Globus pallidus (tissue), 1 donor: ENCODE results near the gene BRF1.
A peak's percentile ranks its signal among the peaks of the same experiment; 100 is the strongest.

ENCODE experiments used
- DNase-seq: peaks from one replicate; pipeline ENCODE4 v3.0.0-alpha.2; 2015; ENCODE audit warnings: low spot score

BRF1 gene

DNA sequence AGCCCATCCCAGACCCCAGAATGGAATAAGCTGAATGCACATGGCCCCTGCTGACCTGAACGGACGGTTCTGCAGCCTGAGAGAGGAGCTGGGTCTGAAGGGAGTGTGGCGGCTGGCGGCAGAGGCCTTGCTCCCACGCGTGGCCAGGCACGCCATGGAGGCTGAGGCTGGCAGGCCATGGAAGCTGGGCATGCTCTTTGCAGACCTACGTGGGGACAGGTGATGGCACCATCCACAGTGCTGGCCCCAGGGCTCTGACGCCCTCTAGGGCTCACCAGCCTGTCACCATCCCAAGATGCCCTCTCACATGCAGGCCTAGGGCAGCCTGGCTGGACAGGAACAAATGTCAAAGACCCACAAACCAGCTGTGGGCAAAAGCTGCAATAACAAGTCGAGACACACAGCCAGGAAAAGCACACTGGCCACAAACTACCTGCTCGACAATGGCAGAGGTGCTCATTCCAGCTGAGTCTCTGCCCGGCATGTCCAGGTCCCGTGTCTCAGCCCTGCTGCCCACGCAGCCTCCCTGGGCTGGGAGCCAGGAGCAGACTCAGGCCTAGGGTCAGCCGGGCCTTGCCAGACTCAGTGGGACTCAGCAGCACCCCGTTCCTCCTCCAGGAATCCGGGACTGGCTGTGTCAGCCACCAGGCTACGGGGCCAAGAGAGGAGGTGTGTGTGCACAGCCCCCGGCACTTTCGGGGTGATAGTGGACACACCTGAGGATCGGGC is 32.8 kb downstream of the BRF1 start:
- DNase-seq = no peak

DNA sequence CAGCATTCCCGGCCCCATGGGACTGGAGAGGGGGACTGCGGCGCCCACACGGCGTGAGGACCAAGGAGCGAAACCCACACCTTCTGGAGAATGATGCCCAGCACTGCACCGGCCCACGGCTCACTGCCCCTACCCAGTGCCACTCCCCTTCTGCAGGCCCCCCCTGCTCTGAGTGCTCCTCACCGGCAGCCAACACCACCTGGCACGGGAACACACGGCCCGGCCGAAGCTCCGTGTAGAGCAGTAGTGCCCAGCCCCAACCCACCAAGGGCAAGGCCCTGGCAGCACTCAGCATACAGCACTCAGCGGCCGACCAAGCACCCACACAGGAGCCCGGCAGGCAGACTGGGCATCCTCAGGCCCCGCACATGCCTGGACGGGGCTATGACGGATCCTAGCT is 39.0 kb downstream of the BRF1 start:
- DNase-seq = no peak

DNA sequence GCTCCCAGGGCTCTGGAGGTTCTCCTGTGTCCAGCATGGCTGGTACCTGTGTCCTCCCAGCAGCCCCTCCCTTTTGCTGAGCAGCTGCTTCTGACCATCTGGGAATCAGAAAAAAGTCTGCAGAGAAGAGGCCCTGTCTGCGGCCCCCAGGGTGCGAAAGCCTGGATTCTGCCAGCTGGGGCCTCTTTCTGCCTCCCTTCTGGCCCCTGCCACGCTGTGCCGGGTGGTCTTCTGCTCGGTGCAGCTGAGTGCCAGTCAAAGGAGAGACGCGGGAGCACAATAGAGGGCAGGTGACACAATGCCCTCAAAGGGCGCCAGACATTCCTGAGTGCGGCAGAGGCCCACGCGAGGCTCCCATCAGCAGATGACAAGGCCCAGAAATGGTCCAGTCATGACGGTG is 39.8 kb downstream of the BRF1 start:
- DNase-seq = no peak

DNA sequence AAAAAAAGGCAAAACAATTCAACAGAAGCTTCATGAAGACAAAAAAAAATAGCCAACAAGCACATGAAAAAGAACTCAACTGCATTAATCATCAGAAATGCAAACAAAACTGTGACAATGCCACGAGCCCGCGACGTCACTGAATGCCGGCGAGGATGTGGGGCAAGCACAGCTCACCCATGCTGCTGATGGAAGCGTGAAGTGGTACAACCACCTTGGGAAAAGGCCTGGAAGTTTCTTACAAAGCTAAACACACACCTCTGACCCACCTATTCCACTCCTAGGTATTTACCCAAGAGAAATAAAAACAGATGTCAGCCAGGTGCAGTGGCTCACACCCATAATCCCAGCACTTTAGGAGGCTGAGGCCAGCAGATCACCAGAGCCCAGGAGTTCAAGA is 42.0 kb downstream of the BRF1 start:
- no peak for DNase-seq

DNA sequence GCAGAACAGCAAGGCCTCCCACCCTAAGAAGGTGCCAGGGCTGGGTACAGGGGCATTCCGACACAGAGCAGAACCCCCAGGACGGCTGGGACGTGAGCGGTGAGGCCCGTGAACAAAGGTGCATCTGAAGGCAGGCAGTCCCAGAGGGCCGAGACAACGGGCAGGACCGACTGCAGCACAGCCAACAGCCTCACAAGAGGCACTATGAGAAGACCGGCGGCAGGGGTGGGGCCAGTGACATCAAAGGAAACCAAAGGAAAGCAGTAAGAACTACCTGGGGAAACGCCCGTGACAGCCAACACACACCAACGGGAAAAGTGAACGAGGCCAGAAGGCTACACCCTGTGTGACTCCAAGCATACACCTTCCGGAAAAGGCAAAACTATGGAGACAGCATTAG is 43.3 kb downstream of the BRF1 start:
- DNase-seq = no peak

DNA sequence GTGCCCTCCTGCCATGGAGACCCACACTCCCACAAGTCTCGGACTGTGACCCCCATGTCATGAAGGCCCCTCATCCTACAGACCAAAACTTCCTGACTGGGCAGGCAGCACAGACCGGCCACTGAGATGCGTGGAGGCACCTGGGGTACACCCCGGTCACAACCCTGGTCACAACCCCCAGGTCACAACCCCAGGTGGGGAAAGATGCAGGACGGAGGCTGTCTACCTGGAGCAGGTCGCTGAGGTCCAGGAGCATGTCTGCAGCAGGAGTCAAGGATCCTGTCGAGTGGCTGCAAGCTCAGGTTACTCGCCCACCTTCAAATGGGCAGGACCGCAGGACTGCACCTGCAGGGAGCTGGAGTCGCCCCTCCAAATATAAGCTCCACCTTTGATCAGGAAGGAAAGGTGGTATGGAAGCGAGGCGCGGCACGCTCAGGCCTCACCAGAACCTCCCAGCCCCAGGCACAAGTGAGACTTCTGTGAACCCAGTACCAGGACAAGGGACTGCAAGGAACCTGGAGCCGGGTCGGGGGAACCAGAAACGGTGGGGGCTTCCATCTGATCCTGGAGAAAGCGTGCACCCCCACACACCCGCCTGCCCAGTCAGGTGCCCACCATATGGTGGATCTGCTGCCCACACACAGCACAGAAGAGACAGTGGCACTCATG is 44.4 kb downstream of the BRF1 start:
- no peak for DNase-seq

DNA sequence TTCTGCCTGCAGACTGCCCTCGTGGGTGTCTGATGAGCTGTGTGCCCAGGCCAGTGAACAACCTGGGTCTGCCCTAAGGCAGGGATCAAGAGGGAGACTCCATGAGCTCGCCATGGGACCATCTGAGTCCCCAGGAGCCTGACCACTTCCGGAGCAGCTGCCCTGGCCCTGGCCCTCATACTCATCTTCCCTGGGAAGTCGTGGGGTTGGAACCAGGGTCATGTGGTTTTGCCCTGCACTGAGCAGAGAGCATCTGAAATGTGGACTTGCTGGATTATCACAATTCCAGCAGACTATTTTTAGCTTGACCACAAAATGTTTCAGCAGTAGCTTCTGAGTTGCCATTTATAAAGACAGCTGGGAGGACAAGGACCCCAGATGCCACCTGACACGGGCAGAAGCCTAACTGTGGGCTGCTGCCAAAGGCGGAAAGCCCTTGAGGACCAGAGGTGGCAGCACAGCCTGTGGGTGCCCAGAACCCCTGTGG is 45.7 kb downstream of the BRF1 start:
- no peak for DNase-seq

DNA sequence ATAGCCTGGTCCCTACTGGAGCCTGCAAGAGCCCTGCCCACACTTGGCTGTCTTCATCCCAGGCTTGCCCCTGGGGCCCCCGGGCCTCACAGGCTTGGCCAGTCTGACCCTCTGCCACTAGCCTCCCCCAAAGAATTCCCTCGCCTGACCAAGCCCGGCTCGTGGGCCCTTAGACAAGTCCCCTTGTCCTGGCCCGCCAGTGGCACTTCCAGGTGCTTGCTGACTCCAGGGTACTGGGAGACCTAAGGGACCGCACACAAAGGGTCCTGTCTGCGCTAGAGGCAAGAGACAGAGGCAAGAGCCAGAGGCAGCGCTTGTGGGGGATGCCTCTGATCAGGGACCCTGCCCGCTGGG is 47.5 kb downstream of the BRF1 start:
- no peak for DNase-seq

DNA sequence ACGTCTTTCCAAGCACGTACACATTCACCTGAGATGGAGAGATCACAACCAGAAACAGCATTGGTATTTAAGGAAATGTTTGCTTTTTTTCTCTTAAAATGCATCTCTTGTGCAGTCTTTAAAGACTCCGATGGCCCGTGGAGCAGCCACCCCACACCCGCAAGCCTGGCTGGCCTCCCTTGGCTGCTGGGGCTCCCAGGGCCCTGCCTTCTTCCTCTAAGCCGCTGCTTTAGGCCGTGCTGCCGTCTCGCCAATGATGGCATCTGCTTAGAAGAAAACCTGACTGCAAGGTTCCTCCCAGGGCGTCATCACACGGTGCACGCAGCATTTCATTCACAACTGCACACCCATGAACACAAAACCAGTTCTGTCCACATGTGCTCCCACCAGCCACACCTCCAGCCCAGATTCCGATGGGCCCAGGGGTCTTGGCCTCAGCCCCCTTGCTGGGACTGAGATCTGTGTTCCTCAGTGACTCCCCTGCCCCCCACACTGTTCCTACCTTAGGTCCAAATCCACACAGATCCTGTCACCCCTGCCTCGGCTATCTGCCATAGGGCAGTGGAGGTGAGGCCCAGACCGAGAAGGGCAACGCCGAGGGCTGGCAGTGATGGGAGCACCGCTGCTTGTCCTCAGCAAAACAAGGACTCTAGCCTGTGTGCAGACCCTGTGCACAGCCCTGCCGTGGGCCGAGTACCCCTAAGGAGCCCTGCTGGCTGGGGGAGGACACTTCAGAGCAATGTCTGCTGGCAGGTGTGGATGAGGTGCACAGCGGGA is 48.1 kb downstream of the BRF1 start:
- no peak for DNase-seq

DNA sequence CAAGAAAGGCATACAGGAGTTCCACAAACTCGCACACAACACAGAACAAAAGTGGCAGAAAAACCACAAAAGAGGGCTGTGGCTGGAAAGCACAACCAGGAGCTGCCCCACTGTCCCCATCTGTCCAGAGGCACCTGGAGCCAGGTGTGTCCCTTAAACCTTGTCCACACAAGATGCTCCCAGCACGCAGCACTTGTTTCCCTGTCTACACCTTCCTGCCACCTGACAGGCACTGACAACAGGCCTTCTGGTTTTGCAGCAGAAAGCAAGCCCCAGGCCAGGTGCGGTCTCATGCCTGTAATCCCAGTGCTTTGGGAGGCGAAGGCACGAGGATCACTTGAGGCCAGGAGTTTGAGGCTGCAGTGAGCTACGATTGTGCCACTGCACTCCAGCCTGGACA is 48.9 kb downstream of the BRF1 start:
- DNase-seq = no peak

DNA sequence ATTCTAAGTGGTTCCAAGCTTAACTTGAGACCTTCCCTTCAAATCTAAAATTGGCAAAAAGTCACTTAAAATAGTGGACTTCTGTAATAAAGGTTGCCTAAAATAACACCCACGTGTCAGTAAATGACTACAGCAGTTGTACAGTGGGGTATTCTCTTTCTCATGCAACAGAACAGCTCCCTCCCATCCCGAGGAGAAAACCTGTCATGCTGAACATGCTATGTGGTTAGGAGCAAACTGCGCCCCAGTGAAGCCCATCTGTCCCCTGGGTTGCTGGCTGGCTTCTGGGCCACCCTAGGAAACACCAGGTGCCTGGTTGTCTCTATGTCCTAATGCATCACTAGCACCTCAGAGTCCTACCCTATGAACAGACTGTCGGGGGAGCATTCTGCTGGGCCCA is 49.8 kb downstream of the BRF1 start:
- DNase-seq = no peak

DNA sequence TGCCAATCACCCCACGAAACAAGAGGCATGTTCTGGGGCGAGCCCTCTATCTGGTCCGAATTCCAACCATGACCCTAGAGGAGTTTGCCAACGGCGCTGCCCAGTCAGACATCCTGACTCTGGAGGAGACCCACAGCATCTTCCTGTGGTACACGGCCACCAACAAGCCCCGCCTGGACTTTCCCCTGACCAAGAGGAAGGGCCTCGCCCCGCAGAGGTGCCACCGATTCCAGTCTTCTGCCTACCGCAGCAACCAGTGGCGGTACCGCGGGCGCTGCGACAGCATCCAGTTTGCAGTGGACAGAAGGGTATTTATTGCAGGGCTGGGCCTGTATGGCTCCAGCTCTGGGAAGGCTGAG is 50.8 kb downstream of the BRF1 start:
- DNase-seq = no peak

DNA sequence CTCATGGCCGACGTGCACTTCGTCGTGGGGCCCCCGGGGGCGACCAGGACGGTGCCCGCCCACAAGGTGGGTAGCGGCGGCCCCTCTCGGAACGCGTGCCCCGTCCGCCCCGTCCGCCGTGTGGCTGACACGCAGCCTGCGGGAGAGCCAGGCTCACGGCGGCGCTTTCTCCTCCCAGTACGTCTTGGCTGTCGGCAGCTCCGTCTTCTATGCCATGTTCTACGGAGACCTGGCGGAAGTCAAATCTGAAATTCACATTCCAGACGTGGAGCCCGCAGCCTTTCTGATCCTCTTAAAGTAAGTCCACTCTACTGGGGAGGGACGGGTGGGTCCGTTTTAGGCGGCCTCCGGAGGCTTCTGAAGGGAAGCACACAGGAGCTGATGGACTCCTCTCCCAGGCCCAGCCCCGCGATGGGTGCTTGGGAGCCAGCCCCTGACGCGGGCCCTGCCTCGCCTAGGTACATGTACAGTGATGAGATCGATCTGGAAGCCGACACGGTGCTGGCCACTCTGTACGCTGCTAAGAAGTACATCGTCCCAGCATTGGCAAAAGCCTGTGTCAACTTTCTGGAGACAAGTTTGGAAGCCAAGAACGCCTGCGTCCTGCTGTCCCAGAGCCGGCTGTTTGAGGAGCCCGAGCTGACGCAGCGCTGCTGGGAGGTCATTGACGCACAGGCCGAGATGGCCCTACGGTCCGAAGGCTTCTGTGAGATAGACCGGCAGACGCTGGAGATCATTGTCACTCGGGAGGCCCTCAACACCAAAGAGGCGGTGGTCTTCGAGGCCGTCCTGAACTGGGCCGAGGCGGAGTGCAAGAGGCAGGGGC is 51.4 kb downstream of the BRF1 start:
- DNase-seq = no peak

DNA sequence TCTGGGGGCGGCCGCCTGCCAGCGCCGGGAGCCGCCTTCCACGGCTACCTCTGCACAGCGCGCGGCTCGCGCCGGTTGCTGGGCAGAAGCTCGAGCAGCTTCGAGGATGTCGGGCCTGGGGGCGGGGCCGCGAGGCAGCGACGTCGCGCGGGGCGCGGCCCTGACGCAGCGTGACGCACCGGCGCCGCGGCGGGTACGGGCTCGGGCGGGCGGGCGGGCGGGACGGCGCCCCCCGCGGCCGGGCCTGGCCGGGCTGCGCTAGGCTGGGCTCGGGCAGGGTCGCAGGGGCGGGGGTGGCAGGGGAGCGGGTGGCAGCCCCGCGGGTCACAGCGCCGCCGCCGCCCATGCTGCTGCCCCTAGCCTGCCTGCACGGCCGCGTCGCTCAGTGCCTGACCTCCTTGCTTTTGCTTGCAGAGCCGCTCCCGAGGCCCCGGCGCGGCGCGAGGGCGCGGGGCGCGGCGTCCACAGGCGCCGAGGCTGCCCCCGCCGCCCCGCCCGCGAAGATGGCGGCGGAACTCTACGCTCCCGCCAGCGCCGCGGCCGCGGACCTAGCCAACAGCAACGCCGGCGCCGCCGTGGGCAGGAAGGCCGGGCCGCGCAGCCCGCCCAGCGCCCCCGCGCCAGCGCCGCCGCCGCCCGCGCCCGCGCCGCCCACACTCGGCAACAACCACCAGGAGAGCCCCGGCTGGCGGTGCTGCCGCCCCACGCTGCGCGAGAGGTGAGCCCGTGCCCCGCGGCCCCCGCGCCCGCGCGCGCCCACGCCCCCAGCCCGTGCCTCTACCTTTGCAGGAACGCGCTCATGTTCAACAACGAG is 52.2 kb downstream of the BRF1 start, which contains the start of gene BTBD6:
TSS of gene BTBD6 (plus strand) at position 166 of the 814 bp plus-strand sequence. CDS start at position 345, 179 bp downstream.
- peak; percentile 81 for DNase-seq

DNA sequence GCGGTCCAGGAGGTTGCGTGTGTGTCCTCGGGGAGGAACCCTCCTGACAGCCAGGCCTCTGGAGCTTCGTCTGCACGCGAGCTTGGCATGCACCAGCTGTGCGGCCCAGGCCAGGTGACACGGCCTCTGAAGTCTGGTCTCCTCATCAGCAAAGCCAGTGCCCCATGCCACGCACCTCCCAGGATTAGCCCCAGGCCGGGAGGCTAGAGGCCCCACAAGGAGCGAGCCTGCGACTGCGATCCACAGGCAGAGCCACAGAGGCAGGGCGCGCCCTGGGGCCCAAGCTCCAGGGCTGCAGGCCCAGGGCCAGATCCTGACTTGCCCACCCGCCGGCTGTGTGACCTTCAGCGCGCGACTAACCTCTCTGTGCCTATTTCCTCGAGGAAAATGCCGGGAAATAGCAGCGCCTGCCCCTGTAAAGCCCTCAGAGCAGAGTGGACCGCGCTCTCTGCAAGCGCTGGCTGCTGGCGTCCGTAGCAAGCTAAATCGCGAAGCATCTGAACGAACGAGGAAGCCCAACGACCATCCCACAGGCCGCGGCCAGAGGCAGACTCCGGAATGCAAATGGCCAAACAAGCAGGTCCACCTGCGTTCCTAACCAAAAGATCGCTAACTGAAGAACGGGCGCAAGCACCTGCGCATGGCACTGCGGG is 53.0 kb downstream of the BRF1 start:
- no peak for DNase-seq

DNA sequence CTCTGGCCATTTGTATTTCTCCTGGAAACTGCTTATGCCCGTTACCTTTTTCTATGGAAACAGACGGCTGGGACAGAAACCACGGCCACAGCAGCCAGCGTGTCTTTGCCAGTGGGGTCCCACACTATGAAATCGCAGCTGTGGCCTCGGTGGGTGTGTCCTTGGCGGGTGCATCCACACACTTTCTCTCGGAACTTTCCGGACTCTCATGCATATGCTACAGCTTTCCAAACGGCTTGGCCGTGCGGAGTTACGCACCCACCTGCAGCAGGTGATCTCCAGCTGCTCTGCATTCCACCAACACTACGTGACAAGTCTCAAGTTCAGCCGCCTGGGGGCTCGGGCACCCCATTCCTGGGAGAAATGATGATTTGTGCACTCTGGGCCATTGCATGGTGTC is 53.8 kb downstream of the BRF1 start:
- DNase-seq = no peak

DNA sequence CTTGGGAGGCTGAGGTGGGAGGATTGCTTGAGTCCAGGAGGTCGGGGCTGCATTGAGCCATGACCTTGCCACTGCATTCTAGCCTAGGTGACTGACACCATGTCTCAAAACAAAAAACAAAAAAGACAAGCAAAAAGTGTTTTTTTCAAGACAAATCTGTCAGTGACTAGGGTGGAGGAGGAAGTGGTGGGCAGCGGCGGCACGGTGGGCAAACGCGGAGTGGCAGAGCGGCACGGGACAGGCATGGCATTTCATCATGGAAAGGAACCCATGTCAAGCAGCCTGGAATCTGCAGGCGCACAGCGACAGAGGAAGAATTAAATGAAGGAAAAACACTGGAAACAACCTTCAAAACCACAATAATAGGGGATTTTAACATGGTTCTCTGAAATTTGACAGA is 56.5 kb downstream of the BRF1 start:
- DNase-seq = no peak

DNA sequence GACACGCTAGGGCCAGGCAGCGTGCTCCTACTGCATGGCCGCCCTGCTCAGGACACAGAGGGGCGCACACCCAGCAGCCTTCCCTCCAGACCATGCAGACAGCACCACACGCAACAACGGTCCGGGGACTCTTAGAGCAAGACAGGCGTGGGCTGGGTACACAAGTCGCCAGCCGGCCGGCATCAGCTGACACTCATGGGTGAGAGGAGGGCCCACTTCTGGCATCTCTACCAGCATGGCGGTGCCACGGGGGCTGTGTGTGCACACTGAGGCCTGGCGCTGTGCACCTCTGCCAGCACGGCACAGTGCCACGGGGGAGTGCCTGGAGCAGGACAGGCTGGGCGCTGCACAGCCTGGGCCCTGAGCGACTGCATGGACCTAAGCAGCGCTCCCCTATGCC is 59.2 kb downstream of the BRF1 start:
- DNase-seq = no peak

DNA sequence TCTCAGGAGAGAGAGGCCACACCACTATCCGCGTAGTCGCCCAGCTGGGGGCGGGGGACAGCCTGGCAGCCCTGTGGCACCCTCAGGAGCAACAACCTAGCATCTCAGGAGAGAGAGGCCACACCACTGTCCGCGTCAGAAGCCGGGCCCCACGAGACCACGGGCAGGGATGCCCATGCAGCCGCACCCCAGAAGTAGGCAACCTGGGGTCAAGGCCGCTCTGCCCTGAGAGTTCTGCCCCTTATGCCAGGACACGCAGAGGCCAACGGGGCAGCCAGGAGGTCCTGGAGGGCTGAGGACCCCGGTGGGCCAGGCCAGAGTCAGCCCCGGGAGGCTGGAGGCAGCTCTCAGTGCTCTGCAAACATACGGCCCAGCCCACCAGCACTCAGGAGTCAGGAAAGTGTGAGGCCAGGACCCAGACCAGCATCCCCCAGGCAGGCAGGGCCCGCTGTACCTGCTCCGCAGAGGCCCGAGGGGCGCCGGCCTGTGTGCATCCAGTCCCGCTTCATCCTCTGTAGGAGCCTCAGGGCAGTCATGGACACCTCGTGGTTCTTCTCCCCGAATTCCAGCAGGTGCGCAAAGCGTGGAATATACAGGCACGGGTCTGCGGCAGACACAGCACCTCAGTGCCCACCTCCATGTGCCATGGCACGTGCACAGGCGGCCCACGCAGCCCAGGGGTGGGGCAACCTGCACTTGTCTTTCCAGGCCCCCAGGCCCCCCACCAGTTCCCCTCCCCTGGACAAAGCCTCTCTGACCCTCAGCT is 59.8 kb downstream of the BRF1 start:
- DNase-seq = no peak

DNA sequence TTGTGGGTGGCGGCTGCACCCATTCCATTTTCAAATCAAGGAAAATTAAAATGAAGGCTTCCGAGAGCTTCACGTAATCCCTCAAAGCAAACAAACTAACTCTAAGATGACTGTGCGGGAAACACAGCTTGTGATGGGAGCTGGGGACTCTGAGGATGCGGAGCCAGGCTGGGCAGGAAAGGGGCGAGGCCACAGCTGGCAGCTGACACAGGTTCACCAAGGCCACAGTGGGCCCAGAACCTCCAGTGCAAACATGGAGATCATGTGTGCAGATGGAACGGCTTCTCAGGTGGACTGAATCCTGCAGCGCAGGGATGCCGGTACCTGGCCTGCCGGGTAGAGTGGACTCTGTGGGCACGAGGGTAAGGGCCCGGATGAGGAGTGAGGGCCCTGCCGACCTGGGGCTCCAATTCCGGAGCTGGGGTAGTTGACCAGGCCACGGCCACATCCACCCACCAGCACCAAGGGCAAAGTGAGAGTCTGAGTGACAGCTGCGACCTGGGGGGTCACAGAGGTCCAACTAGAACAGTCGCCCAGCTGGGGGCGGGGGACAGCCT is 71.6 kb downstream of the BRF1 start:
- no peak for DNase-seq
